ENCODE results near the gene MKLN1. TPM values are rescaled to one million over a fixed set of nuclear protein-coding genes. Genes with fewer than 3 reads are reported as not detected.

Gene MKLN1
- total and polyA plus RNA-seq, 10 of the 15 experiments (the other 5 are each of a cell fraction or from before 2014, with no cell fraction given): 13.6 to 55.8 (median 29.3) TPM

DNA sequence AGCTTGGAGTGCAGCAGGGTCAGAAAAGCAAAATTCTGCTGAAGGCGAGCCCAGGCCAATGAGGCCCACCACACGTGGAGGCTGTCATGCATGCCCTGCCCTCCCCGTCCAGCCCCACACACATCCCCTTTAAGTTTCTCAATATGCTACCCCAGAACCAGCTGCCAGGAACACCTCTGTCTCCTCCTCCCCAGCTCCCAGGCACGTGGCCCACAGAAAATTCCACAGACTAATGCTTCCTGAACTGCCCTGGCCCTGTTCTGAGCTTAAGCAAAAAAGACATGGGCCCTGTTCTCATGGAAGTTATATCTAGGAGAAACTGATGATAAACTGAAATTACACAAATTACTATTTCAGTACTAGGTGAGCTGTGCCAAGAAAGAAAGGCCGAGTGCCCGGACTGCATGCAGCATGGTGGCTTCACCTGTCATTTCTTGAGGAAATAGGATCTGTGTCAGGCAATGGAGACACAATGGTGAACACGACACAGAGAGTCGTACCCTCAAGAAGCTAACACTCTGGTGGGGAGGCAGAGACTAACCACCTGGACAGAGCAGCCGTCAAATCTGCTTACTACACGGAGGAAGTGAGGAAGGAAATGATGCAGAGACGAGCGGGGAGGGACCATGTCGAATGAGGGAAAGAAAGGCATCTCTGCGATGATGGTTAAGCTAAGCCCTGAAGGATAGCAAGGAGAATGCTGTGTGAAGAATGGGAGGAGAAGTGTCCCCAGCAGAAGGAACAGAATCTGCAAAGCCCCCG, 184.3 kb downstream of the MKLN1 start (continued):
- TF ChIP-seq NR2F1 (conservative IDR thresholded peaks at IDR 0.05) (no peak), POLR2AphosphoS5 (IDR thresholded peaks at IDR 0.05; ENCODE audit: low read length) (no peak)
- TF ChIP-seq, protein P1, sequence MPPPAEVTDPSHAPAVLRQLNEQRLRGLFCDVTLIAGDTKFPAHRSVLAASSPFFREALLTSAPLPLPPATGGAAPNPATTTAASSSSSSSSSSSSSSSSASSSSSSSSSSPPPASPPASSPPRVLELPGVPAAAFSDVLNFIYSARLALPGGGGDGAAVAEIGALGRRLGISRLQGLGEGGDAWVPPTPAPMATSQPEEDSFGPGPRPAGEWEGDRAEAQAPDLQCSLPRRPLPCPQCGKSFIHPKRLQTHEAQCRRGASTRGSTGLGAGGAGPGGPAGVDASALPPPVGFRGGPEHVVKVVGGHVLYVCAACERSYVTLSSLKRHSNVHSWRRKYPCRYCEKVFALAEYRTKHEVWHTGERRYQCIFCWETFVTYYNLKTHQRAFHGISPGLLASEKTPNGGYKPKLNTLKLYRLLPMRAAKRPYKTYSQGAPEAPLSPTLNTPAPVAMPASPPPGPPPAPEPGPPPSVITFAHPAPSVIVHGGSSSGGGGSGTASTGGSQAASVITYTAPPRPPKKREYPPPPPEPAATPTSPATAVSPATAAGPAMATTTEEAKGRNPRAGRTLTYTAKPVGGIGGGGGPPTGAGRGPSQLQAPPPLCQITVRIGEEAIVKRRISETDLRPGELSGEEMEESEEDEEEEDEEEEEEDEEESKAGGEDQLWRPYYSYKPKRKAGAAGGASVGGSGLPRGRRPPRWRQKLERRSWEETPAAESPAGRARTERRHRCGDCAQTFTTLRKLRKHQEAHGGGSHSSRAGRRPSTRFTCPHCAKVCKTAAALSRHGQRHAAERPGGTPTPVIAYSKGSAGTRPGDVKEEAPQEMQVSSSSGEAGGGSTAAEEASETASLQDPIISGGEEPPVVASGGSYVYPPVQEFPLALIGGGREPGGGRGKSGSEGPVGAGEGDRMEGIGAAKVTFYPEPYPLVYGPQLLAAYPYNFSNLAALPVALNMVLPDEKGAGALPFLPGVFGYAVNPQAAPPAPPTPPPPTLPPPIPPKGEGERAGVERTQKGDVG (CRISPR knock-in tag; IDR thresholded peaks at IDR 0.05): no peak
- TF ChIP-seq, protein P2, sequence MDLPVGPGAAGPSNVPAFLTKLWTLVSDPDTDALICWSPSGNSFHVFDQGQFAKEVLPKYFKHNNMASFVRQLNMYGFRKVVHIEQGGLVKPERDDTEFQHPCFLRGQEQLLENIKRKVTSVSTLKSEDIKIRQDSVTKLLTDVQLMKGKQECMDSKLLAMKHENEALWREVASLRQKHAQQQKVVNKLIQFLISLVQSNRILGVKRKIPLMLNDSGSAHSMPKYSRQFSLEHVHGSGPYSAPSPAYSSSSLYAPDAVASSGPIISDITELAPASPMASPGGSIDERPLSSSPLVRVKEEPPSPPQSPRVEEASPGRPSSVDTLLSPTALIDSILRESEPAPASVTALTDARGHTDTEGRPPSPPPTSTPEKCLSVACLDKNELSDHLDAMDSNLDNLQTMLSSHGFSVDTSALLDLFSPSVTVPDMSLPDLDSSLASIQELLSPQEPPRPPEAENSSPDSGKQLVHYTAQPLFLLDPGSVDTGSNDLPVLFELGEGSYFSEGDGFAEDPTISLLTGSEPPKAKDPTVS (IDR thresholded peaks at IDR 0.05; ENCODE audit: low read depth, low read length): no peak
- TF ChIP-seq, protein P3, sequence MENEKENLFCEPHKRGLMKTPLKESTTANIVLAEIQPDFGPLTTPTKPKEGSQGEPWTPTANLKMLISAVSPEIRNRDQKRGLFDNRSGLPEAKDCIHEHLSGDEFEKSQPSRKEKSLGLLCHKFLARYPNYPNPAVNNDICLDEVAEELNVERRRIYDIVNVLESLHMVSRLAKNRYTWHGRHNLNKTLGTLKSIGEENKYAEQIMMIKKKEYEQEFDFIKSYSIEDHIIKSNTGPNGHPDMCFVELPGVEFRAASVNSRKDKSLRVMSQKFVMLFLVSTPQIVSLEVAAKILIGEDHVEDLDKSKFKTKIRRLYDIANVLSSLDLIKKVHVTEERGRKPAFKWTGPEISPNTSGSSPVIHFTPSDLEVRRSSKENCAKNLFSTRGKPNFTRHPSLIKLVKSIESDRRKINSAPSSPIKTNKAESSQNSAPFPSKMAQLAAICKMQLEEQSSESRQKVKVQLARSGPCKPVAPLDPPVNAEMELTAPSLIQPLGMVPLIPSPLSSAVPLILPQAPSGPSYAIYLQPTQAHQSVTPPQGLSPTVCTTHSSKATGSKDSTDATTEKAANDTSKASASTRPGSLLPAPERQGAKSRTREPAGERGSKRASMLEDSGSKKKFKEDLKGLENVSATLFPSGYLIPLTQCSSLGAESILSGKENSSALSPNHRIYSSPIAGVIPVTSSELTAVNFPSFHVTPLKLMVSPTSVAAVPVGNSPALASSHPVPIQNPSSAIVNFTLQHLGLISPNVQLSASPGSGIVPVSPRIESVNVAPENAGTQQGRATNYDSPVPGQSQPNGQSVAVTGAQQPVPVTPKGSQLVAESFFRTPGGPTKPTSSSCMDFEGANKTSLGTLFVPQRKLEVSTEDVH (IDR thresholded peaks at IDR 0.05; ENCODE audit: low read depth, partially characterized antibody): no peak

All from GM12878 (cell line).